HCT116 (cell line): ENCODE measurements around the gene GALT. TPM values are rescaled to one million over a fixed set of nuclear protein-coding genes. Genes with fewer than 3 reads are reported as not detected.

Experiments used
- ATAC-seq: fragments of 200-7000 bp; cut with Tn5 transposase; 2 replicates; pipeline ENCODE4 v1.9.1; 2020; ENCODE audit warnings: mild to moderate bottlenecking, moderate library complexity
- BruUV-seq: library from RNA; stranded (reverse); fragments of 400-500 nt; replicated peaks from 2 replicates; lab custom pipeline; 2021; lab: Mats Ljungman, UMichigan
- CTCF ChIA-PET: fragments of 300-600 bp; sonication (Branson Sonifier 250); formaldehyde crosslinking; loops from one replicate; lab custom pipeline; 2021; ENCODE audit warnings: antibody characterized with exemption; lab: Charles Lee
- POLR2A ChIA-PET: fragments of 300-600, 350-600 bp; sonication (Branson Sonifier 250); formaldehyde crosslinking; loops from one replicate; lab custom pipeline; 2021; ENCODE audit warnings: antibody characterized with exemption; lab: Charles Lee
- RAD21 ChIA-PET, 2 experiments: fragments of 300-600 bp; sonication (Branson Sonifier 250); formaldehyde crosslinking; loops; one replicate each; lab custom pipeline; 2023; ENCODE audit warnings: low total read pairs in 2 of 2; ENCODE audit not compliant: uncharacterized antibody in 2 of 2, unreplicated experiment in 2 of 2, low non-redundant PET in 1 of 2; lab: Charles Lee
- DNase-seq: peaks from one replicate; pipeline ENCODE4 v3.0.0-alpha.2; 2010; ENCODE audit warnings: low read depth, low spot score
- H2AFZ ChIP-seq: fragments of 200-600 bp; shearing (Covaris generic), sonication (generic); 2 replicates; pipeline ENCODE4 v1.6.1; 2017; ENCODE audit warnings: low read depth, mixed run types, mixed read lengths, antibody characterized with exemption, low read length; ENCODE audit not compliant: poor library complexity, severe bottlenecking
- H3K27ac ChIP-seq: 2 replicates; pipeline ENCODE4 v1.5.1; 2012; ENCODE audit warnings: low read depth, low read length
- H3K27me3 ChIP-seq: fragments of 200-600 bp; sonication (generic); 2 replicates; pipeline ENCODE4 v1.6.1; 2016; ENCODE audit warnings: mixed run types, low read length, mixed read lengths; ENCODE audit not compliant: insufficient read depth
- H3K36me3 ChIP-seq, 2 experiments: fragments of 200-500 bp in 1 of 2; fragments of 200-600 bp in 1 of 2; sonication (Bioruptor generic) in 1 of 2; sonication (generic) in 1 of 2; 2 replicates each; pipeline versions ENCODE4 v1.5.1 to v1.6.1; 2014 to 2016; ENCODE audit warnings: low read length in 2 of 2, inconsistent platforms in 1 of 2, mixed read lengths in 1 of 2, mixed run types in 1 of 2; ENCODE audit not compliant: insufficient read depth in 2 of 2, control insufficient read depth in 1 of 2
- H3K4me1 ChIP-seq, 2 experiments: fragments of 200-600 bp in 1 of 2; sonication (generic) in 1 of 2; 2 replicates each; pipeline versions ENCODE4 v1.5.1 to v1.6.1; 2012 to 2017; ENCODE audit warnings: low read length in 2 of 2, inconsistent platforms in 1 of 2, mild to moderate bottlenecking in 1 of 2, mixed read lengths in 1 of 2, mixed run types in 1 of 2, moderate library complexity in 1 of 2; ENCODE audit not compliant: insufficient read depth in 2 of 2, control insufficient read depth in 1 of 2
- H3K4me2 ChIP-seq: fragments of 200-600 bp; sonication (generic); 2 replicates; pipeline ENCODE4 v1.6.1; 2017; ENCODE audit warnings: mixed run types, low read length, mixed read lengths
- H3K4me3 ChIP-seq, 2 experiments: fragments of 200-600 bp in 1 of 2; sonication (generic) in 1 of 2; replicated peaks in 1 of 2; 2 replicates each; pipeline ENCODE4 v1.5.1; 2011 to 2016; ENCODE audit warnings: low read length in 2 of 2, control low read depth in 1 of 2, low read depth in 1 of 2, mild to moderate bottlenecking in 1 of 2, mixed read lengths in 1 of 2, mixed run types in 1 of 2
- H3K79me2 ChIP-seq: fragments of 200-600 bp; sonication (generic); 2 replicates; pipeline ENCODE4 v1.6.1; 2017; ENCODE audit warnings: mild to moderate bottlenecking, mixed run types, low read length, moderate library complexity, mixed read lengths; ENCODE audit not compliant: insufficient read depth
- H3K9ac ChIP-seq: fragments of 200-600 bp; sonication (generic); 2 replicates; pipeline ENCODE4 v1.6.1; 2016; ENCODE audit warnings: low read length, mixed read lengths
- H3K9me2 ChIP-seq: fragments of 200-600 bp; sonication (generic), shearing (Covaris generic); 2 replicates; pipeline ENCODE4 v1.6.1; 2017; ENCODE audit warnings: mixed run types, mild to moderate bottlenecking, moderate library complexity; ENCODE audit not compliant: insufficient read depth
- H3K9me3 ChIP-seq, 2 experiments: fragments of 200-500 bp in 1 of 2; fragments of 200-600 bp in 1 of 2; sonication (Bioruptor generic) in 1 of 2; sonication (generic) in 1 of 2; 2 replicates each; pipeline ENCODE4 v1.6.1; 2014 to 2017; ENCODE audit warnings: low read length in 2 of 2, mixed read lengths in 2 of 2, inconsistent platforms in 1 of 2, low read depth in 1 of 2, mild to moderate bottlenecking in 1 of 2, mixed run types in 1 of 2, moderate library complexity in 1 of 2; ENCODE audit not compliant: control insufficient read depth in 1 of 2, insufficient read depth in 1 of 2
- H4K20me1 ChIP-seq: fragments of 200-600 bp; sonication (generic), shearing (Covaris generic); 2 replicates; pipeline ENCODE4 v1.6.1; 2017; ENCODE audit warnings: mixed run types, mild to moderate bottlenecking, moderate library complexity; ENCODE audit not compliant: insufficient read depth
- CBX3 ChIP-seq: IDR thresholded peaks from 2 replicates; pipeline ENCODE4 v1.6.1; 2012; ENCODE audit warnings: low read depth
- CEBPB ChIP-seq: IDR thresholded peaks from 2 replicates; pipeline ENCODE4 v1.6.1; 2012; ENCODE audit warnings: low read depth
- ELF1 ChIP-seq: IDR thresholded peaks from 2 replicates; pipeline ENCODE4 v1.6.1; 2012; ENCODE audit warnings: low read depth, borderline replicate concordance
- POLR2A ChIP-seq: IDR thresholded peaks from 2 replicates; pipeline ENCODE4 v1.7.0; 2011; ENCODE audit warnings: borderline replicate concordance; ENCODE audit not compliant: insufficient read depth, insufficient read length; ENCODE audit errors: extremely low read depth
- SP1 ChIP-seq: IDR thresholded peaks from 2 replicates; pipeline ENCODE4 v1.6.1; 2012; ENCODE audit warnings: low read depth
- ZNF274 ChIP-seq: fragments of 200-500 bp; sonication (Bioruptor generic); IDR thresholded peaks from 2 replicates; pipeline ENCODE4 v1.6.1; 2014; ENCODE audit warnings: mild to moderate bottlenecking, low read depth, low read length, inconsistent platforms
- intact Hi-C: fragments of 100-400 bp; cut with micrococcal nuclease; formaldehyde crosslinking; loops from 2 replicates; pipeline ENCODE4 v1.10.0; 2022
- total RNA-seq: library from RNA; stranded (reverse); gene quantifications from one replicate; pipeline ENCODE4 v1.2.1, GENCODE V29; 2021; ENCODE audit not compliant: unreplicated experiment
- TF ChIP-seq, protein P1 (sequence below), 3 experiments: fragments of 200-600 bp in 1 of 3; sonication (generic) in 1 of 3; IDR thresholded peaks in 2 of 3; conservative IDR thresholded peaks in 1 of 3; 2 replicates each; pipeline ENCODE4 v1.5.1; 2012 to 2017; ENCODE audit warnings: low read depth in 2 of 3, low read length in 2 of 3, antibody characterized with exemption in 1 of 3, borderline replicate concordance in 1 of 3, control low read depth in 1 of 3, mild to moderate bottlenecking in 1 of 3, mixed read lengths in 1 of 3, mixed run types in 1 of 3, moderate library complexity in 1 of 3; ENCODE audit not compliant: insufficient read depth in 1 of 3
- TF ChIP-seq, protein P2 (sequence below): IDR thresholded peaks from 2 replicates; pipeline ENCODE4 v1.6.1; 2012
- TF ChIP-seq, protein P3 (sequence below): IDR thresholded peaks from 2 replicates; pipeline ENCODE4 v1.6.1; 2012

GALT gene
- total RNA-seq, 1 experiment from 2014 or later: 28.2 TPM

DNA sequence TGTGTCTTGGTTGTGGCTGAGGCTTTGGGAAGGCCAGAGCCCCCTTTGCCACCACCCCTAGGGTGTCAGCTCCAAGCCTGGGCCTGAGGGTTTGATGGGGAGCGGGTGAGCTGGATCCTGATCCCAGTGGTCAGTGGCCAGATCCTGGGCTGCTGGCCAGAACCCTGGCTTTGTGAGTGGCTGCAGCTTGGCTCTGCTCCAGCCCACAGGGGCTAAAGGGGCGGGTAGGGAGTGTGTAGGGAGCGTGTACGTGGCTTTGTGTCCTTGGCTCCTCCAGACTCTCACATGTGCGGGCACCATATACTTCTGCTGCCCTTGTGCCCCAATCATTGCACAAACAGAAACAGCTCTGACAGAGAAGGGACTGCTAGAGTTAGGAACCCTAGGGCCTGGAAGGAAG lies 4.3 kb downstream of the GALT start:
- Histone ChIP-seq H3K9ac (no peak overlapping the region; the same call in 1 of the 2 replicates), H3K4me1 (peaks cover 24 to 49% of the 10 kb centered on the region in 2 experiments)
- intact Hi-C loops: no loop called here

More for the DNA sequence above, 4.3 kb downstream of the GALT start:
- Histone ChIP-seq H3K9me2 (no peaks in the 10 kb centered on the region), H3K27ac (0 out of 2 replicates have a peak overlapping the region, but pooled peaks have one; percentile 50), H3K27me3 (no peaks in the 10 kb centered on the region), H4K20me1 (no peaks in the 10 kb centered on the region)
- ChIA-PET RAD21 (no interaction called here), POLR2A (no interaction called here)
- DNase-seq: no peak
- BruUV-seq: no TSS peak
- TF ChIP-seq, protein P1, sequence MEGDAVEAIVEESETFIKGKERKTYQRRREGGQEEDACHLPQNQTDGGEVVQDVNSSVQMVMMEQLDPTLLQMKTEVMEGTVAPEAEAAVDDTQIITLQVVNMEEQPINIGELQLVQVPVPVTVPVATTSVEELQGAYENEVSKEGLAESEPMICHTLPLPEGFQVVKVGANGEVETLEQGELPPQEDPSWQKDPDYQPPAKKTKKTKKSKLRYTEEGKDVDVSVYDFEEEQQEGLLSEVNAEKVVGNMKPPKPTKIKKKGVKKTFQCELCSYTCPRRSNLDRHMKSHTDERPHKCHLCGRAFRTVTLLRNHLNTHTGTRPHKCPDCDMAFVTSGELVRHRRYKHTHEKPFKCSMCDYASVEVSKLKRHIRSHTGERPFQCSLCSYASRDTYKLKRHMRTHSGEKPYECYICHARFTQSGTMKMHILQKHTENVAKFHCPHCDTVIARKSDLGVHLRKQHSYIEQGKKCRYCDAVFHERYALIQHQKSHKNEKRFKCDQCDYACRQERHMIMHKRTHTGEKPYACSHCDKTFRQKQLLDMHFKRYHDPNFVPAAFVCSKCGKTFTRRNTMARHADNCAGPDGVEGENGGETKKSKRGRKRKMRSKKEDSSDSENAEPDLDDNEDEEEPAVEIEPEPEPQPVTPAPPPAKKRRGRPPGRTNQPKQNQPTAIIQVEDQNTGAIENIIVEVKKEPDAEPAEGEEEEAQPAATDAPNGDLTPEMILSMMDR (IDR thresholded peaks at IDR 0.05 in 2 of 3, conservative IDR thresholded peaks at IDR 0.05 in 1 of 3; ENCODE audit: borderline replicate concordance in 1 of 3, insufficient read depth in 1 of 3, low read depth in 2 of 3, low read length in 2 of 3): no peak
- no peak for TF ChIP-seq ZNF274
- TF ChIP-seq, protein P2, sequence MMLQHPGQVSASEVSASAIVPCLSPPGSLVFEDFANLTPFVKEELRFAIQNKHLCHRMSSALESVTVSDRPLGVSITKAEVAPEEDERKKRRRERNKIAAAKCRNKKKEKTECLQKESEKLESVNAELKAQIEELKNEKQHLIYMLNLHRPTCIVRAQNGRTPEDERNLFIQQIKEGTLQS: no peak
- no peak for TF ChIP-seq POLR2A
- TF ChIP-seq CEBPB: no peak
- TF ChIP-seq CBX3: no peak
- no peak for TF ChIP-seq ELF1
- no peak for TF ChIP-seq SP1
- TF ChIP-seq, protein P3, sequence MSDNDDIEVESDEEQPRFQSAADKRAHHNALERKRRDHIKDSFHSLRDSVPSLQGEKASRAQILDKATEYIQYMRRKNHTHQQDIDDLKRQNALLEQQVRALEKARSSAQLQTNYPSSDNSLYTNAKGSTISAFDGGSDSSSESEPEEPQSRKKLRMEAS: no peak
- TF ChIP-seq, all 23 proteins: peak for 0
- no peak for ATAC-seq
- Histone ChIP-seq H2AFZ (no peak overlapping the region), H3K79me2 (peaks cover 6% of the 10 kb centered on the region; the same call in 1 of the 2 replicates), H3K4me2 (peak overlapping the region; percentile 83), H3K4me3 (peak overlapping the region in 1 of 2 experiments; percentile 61; a peak in 1 of 4 replicates), H3K36me3 (peaks cover 0 to 6% of the 10 kb centered on the region in 2 experiments; a peak in 1 of 4 replicates), H3K9me3 (no peaks in the 10 kb centered on the region)
- CTCF ChIA-PET: interaction anchor here (0.9 to 1.4 kb wide), 3 partner anchors 15 to 110 kb away, joined by 3 to 4 read pairs (median 4); no protein-coding TSS in a partner anchor
